ENCODE data around the gene MSANTD2.

DNA sequence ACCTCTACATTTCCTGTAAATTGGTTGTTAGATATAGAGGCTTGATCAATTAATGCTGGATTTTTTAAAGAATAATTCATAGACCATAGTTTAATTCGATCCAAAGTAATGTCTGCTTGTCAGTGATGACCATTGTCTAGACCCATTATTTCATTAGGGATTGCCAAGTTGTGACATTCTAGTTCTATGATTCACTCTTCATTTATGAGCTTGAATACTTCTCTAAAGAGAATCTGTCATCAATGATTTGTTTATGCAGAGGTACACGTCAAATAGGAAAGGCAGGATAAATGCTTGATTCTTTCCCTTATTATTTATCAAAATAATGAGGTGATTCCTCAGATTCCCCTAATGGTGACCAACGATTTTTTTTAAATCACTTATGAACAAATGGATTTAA, 41.0 kb upstream of the MSANTD2 start:
- TF ChIP-seq, protein P1, sequence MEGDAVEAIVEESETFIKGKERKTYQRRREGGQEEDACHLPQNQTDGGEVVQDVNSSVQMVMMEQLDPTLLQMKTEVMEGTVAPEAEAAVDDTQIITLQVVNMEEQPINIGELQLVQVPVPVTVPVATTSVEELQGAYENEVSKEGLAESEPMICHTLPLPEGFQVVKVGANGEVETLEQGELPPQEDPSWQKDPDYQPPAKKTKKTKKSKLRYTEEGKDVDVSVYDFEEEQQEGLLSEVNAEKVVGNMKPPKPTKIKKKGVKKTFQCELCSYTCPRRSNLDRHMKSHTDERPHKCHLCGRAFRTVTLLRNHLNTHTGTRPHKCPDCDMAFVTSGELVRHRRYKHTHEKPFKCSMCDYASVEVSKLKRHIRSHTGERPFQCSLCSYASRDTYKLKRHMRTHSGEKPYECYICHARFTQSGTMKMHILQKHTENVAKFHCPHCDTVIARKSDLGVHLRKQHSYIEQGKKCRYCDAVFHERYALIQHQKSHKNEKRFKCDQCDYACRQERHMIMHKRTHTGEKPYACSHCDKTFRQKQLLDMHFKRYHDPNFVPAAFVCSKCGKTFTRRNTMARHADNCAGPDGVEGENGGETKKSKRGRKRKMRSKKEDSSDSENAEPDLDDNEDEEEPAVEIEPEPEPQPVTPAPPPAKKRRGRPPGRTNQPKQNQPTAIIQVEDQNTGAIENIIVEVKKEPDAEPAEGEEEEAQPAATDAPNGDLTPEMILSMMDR (IDR thresholded peaks at IDR 0.05; ENCODE audit: low read length): no peak
- no peak for TF ChIP-seq EZH2 (IDR thresholded peaks at IDR 0.05; ENCODE audit: borderline replicate concordance, low read length)

Measured in OCI-LY1 (cell line).